ENCODE results near the gene CACNA1C. TPM values are rescaled to one million over a fixed set of nuclear protein-coding genes. Genes with fewer than 3 reads are reported as not detected.

Gene CACNA1C
- total RNA-seq, 1 donor = 16.6 TPM

DNA sequence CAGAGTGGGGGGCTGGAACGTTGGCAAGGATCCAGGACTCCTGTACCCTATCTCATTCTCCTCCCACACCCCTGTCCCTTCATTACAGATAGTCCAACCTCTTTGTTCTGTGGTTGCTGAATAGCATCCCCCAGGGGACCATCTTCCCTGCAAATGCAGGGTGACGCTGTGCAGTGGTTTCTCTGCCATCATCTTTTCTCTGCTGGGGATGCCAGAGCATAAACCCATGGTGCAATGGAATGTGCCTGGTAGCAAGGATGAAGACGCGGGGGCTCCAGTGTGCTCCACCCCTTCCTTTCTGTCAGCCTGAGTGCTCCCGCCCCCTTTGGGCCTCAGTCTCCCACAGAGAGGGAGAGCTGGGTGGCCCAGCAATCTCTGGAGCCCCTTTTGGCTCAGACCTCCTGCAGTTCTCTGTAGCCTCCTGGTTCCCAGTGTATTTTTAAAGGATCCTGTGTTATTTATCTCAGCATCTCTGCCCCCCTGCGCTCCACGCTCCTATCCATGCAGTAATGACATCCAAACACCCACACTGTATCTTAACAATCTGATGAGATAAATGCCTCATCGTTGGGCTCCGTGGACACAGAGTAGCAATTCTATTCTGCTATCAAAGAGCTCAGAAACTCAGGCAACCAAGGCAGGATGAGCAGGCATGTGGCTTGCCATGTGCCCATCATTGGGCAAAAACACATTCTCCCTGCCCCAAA lies 212.8 kb downstream of the CACNA1C start:
- H3K4me3 ChIP-seq (ENCODE audit: low read depth, low read length) = no peak overlapping the region
- TF ChIP-seq, protein P1, sequence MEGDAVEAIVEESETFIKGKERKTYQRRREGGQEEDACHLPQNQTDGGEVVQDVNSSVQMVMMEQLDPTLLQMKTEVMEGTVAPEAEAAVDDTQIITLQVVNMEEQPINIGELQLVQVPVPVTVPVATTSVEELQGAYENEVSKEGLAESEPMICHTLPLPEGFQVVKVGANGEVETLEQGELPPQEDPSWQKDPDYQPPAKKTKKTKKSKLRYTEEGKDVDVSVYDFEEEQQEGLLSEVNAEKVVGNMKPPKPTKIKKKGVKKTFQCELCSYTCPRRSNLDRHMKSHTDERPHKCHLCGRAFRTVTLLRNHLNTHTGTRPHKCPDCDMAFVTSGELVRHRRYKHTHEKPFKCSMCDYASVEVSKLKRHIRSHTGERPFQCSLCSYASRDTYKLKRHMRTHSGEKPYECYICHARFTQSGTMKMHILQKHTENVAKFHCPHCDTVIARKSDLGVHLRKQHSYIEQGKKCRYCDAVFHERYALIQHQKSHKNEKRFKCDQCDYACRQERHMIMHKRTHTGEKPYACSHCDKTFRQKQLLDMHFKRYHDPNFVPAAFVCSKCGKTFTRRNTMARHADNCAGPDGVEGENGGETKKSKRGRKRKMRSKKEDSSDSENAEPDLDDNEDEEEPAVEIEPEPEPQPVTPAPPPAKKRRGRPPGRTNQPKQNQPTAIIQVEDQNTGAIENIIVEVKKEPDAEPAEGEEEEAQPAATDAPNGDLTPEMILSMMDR (IDR thresholded peaks at IDR 0.05; ENCODE audit: insufficient read depth, low read length) = no peak
- peak; percentile 79 for DNase-seq (ENCODE audit: low read depth)

DNA sequence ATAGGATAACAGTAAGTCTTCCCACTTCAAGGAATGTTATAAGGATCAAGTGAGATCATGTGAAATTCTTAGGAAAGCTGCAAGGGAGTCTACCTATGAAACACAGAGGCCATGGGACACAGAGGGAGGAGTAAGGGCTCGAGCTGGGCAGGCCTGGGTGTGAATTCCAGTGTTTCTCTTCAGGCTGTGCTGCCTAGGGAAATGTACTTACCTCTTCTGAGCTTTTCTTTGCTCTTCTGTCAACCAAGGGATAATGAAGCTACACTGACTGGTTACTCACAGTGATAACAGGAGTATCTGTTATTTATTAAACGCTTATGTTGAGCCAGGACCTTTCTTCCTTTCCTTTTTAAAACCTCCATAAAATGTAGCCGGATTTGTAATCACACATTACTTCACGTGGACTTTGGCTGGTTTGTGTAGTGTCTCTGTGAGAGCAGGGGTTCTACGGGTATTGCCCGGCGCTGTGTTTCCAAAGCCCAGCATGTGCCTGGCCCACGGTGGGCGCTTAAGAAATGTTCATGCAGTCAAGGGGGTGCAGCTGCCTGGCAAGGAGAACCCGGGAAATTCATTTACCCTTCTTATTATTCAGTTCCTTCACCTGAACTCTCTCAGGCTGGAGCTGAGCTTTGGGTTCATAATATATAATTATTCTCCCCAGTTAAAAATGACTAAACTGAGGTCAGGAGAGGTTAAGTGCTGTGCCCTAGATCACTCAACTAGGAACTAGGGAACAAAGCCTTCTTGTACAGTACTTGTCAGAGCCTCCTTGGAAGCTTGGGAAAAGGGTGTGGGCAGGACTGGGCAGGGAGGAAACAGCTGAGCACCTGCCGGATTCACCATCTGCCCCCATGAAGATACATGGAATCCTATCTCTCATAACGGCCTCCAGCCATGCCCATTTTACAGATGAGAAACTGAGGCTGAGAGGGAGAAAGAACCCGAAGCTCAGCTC lies 214.2 kb downstream of the CACNA1C start:
- TF ChIP-seq, protein P1 (IDR thresholded peaks at IDR 0.05; ENCODE audit: insufficient read depth, low read length) = no peak
- H3K4me3 ChIP-seq (ENCODE audit: low read depth, low read length) = no peak overlapping the region

DNA sequence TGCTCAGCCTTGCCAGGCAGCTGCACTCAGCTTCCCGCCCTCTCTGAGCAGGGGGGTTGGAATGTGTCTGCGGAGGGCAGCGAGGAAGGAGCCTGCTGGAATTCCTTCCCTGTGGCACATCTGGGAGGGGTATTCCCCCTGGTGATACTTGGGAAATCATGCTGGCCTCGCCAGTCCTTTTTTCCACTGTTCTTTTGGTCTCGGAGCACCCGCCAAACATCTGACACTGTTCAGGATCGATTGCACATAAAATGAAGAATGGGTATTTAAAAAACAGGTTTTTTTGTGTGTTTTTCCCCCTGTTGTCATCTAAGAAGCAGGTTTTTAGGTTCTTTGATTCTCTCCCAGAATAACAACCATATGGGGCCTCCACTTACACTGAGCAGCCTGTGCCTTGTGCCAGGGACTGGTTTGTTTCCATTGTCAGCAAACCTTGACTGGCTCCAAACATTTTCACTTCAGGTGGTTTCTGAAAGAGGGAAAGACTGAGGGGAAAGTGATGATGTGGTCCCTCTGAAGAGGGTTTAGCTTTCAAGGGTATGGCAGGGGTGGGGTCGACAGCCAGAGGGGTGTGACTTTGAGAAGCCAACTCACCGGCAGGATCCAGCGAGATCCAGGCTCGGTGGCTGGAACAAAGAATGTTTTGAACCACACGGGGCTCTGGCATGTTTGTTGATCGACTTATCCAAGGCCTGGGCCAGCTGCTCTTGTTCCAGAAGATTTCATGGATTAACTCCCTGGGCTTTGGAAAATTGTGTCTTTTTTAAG lies 215.1 kb downstream of the CACNA1C start:
- DNase-seq (ENCODE audit: low read depth) = peak; percentile 90
- TF ChIP-seq, protein P1 (IDR thresholded peaks at IDR 0.05; ENCODE audit: insufficient read depth, low read length) = no peak
- no peak overlapping the region for H3K4me3 ChIP-seq (ENCODE audit: low read depth, low read length)

More for the DNA sequence above, 214.2 kb downstream of the CACNA1C start:
- no peak for DNase-seq (ENCODE audit: low read depth)

DNA sequence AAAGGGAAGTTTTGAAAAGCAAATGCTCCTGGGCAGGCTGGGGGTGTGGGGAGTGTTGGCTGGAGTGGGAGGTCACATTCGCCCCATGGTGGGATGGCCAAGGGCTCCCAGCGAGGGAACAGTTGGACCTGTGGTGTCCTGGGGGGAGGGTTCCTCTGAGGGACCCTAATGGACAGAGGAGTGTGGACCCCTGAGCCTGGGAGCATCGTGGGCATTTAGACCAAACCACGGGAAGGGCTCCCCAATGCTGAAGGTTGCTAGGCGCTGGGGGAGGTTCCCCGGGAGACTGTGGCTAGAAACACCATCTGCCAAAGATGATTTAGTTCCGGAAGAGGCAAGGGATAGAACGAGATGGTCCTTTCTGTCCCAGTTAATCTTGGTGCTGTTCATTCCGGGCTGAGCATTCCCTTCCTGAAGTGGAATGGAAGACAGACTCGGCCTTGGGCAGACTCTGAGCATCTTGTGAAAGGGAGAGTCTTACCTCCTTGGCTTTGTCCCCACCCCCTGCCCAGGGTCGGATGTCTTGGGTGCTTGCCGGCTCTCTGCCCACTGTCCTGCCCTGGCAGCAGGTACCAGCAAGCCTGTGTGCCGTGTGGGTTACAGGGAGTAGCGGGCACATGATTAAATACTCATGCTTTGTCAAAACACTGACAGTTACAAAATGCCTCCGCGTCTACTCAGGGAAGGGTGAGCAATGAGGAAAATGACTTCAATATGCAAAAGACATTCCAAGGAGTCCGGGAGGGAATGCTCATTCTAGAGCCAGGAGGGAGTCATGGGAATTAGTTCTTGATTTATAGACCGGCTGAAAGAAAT lies 215.9 kb downstream of the CACNA1C start:
- H3K4me3 ChIP-seq (ENCODE audit: low read depth, low read length) = peak overlapping the region; percentile 22
- peak; percentile 95 for DNase-seq (ENCODE audit: low read depth)
- TF ChIP-seq, protein P1 (IDR thresholded peaks at IDR 0.05; ENCODE audit: insufficient read depth, low read length) = no peak

DNA sequence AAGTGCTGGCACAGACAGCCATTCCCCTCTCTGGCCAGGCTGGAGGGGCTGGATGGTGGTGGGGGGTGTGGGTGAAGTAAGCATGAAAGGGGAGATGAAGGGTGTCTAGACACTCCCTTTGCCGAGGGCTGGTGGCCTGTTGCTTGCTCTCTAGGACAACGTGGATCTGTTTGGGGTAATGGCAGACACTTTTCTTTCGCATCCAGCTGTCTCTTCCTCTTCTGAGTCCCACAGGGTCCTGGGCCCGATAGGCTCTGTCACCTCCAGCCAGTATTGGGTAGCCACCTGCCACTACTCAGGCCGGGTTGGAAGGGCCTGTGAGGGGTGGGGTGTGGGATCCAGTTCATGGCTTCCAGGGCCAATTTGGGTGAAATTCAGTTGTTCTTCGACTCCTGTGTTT lies 218.1 kb downstream of the CACNA1C start:
- TF ChIP-seq, protein P1 (IDR thresholded peaks at IDR 0.05; ENCODE audit: insufficient read depth, low read length) = no peak
- no peak overlapping the region for H3K4me3 ChIP-seq (ENCODE audit: low read depth, low read length)
- DNase-seq (ENCODE audit: low read depth) = no peak

DNA sequence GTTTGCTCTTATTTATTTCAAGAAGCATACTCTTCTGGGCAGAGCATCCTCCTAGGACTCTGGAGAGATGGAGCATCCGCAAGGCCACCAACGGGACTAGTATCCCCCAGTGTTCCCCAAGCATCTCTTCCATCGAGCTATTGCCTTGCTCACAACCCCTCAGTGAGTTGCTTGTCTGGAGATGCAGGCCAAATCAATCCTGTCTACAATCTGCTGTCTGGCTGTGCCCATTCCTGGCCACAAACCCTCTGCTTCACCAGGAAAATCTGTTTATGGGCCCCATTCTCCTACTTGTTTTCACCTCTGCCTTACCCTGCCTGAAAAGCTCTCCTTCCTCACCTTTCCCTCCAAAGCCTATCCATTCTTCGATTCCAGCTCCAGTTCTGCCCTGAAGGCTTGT lies 219.2 kb downstream of the CACNA1C start:
- no peak for DNase-seq (ENCODE audit: low read depth)
- TF ChIP-seq, protein P1 (IDR thresholded peaks at IDR 0.05; ENCODE audit: insufficient read depth, low read length) = no peak
- no peak overlapping the region for H3K4me3 ChIP-seq (ENCODE audit: low read depth, low read length)

Measured in fibroblast of the aortic adventitia (primary cell).